GM19397 (cell line): ENCODE data around the gene SGCG.

Source experiments
- ATAC-seq: cut with Tn5 transposase; IDR thresholded peaks from one replicate; pipeline ENCODE4 v1.9.1; 2021; ENCODE audit warnings: mild to moderate bottlenecking, moderate library complexity; ENCODE audit not compliant: unreplicated experiment

The SGCG gene

DNA sequence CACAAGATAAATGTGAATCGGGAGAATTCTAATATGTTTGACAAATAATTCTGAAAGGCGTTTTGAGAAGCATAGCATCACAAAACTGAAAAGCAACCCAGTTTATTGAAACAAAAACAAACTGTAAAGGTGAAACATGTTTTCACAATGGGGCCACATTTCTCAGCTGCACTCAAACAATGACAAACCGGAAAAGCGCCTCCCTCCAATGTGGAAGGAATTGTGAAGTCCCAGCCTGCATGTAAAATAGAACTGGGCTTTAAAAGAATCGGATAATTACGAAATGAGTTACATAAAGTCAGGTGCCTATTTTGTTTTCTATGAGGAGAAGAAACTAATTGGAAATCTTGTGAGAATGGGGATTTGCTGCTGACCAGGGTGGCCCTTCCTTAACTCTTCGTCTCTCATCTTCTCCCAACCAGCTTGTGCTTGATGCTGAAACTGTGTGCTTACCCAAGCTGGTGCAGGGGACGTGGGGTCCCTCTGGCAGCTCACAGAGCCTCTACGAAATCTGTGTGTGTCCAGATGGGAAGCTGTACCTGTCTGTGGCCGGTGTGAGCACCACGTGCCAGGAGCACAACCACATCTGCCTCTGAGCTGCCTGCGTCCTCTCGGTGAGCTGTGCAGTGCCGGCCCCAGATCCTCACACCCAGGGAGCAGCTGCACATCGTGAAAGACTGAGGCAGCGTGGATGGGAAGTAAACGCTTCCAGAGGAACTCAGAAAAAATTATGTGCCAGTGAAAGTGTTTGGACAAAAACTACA lies 143.3 kb downstream of the SGCG start:
- ATAC-seq: no peak

DNA sequence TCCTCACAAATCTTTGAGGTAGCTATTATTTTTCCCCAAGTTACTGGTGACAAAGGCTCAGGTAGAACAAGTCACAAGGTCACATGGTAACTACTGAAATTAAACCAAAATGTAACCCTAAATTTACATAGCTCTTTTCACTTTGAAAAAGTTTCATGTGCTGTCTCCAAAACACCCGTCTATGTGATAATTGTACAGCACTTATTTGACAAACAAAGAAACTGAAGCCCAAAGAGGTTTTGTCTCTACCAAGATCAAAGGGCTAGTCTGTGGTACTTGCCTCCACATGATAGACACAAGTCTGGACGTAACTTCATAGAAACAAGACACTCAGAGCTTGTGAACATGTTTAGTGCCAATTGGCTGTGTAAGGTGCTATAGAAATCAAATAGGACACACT lies 144.4 kb downstream of the SGCG start:
- ATAC-seq: no peak

DNA sequence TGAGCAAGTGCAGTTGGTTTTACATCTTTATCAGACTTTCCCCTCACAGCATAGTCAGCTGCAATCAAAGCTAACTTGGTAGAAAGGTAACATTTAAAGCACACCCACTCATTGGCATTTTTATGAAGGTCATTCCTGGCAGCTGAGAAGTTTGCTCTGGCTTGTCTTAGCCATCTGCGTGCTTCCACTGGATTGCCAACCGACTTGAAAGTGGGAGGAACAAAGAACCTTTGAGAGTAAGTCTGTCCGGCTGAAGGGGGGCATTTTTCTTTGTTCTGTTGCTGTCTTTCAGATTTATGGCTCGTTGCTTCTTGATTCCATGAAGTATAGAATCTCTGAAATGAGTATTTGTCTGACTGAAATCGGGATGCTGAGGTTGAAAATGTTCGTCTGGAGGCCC lies 149.6 kb downstream of the SGCG start:
- ATAC-seq: no peak

DNA sequence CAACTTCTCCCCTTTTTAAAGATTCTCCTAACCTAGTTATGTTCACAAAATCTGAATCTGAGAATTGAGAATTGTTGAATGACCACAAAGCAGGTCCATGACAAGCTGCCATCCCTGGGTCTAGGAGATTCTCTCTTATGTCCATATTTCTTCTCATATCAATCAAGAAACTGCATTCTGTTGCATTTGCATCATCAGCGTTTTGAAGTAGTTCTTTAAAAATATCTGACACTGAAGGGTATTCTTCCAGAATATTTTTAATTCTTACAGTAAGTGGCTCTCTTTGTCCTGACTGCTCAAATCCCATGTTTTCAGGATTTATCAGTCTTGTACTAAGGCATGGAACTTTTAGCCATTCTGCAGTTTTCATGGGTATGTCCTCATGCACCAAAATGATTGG lies 158.4 kb downstream of the SGCG start:
- no peak for ATAC-seq

DNA sequence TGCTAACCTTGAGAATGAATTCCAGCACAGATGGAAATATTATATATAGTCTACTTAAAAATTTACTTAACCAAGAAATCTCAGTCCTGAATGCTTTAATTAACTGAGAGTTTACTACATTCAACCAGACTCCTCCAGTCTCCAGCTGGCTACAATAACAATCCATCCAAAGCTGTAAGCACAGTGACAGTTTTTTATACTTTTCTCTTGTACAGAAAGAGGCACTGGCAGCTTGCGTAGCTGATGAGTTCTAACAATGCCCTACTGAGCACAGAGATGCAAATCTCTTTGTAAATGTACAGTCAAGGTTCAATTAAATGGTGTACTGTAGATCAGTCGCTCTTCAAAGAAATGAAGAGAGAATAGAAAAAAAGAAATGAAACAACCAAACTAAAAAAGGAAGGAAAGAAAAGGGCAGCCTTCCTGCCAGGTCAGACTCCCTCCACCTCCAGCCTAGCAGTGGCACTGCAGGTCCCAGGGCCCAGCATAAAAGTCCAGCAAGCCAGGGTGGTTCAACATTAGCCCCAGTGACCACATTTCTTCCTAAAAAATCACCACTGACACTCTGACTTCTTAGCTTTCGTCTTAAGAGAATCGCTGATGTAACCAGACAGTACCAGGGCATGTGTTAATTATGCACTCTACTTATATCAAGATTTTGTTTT lies 164.3 kb downstream of the SGCG start:
- ATAC-seq: no peak

DNA sequence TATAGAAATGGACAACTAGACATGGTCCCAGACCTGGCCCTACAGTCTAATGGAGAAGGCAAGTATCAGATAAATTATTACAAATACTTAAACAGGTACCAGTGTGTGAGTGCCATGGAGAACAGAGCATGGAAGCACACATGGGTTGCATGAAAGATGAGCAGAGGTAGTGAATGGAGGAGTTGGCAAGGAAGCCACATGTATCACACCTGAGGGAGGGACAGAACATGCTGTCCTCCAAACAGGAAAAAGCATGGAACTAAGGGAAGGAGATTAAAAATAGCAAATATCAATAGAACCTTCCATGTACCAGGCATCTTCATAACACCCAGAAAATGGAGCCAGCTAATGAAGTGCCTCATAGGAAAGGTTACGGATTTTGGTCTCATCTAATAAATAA lies 166.8 kb downstream of the SGCG start:
- ATAC-seq: no peak

DNA sequence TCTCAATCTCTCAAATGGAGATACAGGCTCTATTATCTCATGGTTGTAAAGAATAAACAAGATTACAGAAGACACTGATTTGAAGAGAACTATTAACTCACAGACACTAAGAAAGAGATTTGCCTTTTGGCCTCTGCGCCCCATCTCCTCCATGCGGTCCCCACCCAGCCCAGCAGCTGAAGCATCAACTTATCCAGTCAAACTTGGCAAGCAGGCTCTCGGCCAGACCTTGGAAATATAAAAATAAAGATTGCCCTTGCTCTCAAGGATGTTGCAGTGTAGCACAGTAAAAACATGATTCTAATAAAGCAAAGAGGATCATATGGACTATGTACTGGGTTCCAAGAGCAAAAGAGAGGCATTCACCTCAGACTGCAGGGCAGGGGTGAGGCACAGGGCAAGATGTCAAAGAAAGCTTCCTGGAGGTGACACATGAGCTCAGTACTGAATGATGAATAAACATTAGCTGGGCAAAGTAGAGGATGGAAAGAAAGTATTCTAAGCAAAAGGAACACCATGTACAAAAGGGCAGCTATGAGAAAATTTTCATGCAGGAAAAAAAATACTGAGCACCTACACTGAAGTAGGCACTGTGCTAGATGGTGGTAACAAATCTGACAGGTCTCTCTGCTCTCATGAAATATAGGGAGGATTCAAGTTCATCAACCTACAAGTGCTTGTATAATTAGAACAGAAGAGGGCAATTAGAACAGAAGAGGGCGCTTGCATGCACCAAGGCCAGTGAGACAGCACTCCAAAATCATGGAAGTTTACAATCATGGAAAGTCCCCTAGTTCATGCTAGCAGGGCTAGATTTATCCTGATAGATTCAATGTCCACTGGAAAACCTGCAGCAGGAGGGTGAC lies 167.7 kb downstream of the SGCG start:
- no peak for ATAC-seq

DNA sequence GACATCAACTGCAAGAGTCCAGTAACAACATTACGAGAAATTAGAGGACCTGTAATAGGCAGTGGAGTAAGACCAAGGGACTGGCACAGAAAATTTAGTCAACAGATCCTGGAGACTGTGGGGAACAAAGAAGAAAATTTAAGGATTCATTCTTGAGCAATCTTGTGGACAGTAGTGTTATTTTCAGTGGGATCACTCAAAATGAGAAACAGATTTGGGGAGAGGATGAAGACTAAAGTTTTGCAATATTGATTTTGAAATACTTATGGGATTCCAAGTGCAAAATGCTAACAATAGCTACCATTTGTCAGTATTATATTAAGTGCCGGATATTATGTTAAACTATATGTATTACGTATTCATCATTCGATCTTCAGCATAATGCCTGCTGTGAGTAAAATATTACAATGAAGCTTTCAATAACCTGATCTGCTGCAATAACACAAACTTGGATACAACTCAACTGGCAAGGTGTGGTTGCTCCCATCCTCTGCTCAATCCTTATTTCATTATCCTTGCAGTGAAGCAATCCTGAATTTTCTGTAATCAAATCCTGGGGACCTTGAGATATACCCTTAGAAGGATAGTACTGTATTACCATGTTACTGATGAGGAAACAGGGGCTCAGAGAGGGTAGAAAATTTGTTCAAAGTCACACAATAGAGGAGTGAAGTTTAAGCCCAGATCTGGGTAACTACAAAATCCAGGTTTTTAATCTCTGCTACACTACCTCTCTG lies 168.6 kb downstream of the SGCG start:
- ATAC-seq: no peak

DNA sequence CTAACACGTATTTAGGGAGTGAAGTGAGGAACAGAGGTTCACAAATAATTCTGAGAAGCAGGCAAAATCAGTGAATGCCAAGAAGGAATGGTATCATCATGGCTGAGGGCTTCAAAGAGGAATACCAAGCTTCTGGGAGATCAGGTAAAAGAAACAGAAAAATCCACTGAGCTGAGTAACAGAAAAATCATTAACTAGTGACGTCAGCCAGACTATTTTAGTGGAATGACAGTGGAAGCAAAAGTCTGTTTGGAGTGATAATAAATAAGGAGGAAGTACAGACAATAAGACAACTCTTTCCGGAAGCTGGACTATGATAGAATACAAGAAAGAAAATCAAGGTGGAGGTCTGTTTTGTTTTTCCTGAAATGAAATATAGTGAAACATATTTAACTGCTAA lies 169.2 kb downstream of the SGCG start:
- no peak for ATAC-seq

DNA sequence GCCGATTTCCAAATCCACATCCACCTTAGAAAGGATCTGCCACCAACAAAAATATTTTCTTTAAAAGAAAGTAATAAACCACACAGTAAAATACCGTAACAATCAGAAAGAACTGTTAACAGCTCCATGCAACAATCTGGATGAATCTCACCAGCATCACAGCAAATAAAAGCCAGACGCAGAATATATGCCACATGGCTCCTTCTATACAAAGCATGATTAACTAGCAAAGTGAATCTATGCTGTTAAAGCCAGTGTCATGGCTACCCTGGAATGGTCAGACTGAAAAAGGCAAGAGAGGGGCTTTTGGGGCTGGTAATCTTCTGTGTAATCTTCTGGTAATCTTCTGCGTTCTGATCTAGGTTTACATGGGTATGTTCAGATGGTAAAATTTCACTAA lies 171.4 kb downstream of the SGCG start:
- ATAC-seq: no peak

DNA sequence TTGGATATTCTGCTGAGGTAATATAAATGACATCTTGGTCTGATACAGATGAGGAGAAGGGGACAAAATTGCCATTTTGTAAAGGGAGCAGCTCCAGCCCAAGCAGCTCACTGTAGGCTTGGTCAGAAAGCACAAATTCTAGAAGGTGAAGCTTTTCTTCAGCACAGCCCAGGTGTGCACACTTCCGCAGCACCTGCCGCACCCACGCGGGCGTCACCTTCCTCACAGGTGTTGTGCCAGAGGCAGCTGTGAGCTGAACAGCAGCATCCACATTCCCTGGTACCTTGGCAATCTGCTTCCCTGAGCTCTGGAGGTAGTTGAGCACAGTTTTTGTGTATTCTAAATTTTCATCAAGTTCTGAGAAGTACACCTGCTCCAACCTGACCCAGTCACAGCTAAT lies 173.7 kb downstream of the SGCG start:
- ATAC-seq: no peak

DNA sequence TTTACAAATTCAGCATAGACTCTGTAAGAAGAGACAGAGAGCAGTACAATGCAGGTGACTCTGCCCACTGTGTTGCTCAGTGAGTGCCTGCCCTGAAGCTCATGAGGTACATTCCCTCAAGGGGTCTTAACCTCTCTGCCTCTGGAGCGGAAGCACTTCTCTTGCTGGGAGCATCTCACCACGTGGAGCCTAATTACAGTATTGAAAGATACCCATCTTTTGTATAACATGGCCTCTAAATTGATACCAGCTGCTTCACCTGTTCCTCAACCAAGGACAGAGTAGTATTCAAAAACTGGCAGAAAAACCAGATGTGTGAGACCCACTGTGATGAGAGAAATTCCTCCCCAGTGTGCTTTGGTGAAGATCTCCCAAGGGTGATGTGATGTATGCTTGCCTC lies 175.6 kb downstream of the SGCG start:
- ATAC-seq: no peak

DNA sequence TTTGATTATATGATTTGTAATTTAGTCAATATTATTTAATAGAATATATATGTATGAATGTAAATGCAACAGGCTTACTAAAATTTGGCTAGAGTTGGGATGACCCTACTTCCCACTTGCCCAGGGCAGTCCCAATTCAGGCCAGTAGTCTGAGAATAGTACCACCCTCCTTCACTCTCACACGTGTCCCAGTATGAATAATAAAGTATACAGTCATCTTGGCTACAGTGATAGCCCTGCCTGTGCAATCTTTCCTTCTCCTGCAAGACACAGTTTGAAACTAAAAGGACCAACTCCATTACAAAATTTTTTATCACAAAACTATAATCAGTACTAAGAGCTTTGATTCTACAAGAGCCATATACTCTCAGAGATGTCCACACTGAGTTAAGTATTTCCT lies 176.6 kb downstream of the SGCG start:
- ATAC-seq: no peak

DNA sequence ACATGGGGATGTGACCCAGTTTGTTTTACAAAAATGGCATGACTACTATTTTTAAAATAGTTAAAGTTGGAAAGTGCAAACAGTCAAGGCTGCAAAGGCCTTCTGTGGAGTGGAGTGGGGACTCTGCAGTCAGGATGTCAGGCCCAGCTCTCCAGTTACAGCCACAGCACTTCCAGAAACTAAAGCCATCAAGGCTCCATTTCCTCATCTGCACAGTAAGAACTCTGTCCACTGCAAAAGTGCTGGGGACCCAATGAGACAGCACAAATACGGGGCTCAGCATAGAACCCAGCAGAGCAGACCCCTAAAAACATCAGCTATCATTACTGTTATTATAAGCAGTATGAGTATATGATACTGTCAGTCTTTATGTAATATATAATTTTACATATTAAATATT lies 179.1 kb downstream of the SGCG start:
- ATAC-seq: no peak

DNA sequence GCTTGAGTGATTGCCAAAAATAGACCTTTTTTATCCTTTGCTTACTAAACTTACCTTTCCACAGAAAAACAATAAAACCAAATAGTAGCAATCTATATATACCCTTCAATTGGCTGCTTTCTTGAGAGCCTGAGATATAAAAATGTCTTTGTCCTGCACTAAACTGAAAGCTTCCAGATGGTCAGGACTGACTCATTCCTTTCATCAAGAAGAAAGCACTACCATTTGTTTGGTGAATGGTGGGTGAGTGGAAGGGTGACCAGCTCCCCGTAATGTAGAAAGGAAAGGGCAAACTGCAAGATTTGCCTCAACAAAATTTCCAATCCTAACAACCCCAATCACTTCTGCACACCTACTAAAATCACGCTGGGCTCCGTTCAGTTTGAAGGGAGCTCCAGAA lies 184.9 kb downstream of the SGCG start:
- ATAC-seq: no peak

DNA sequence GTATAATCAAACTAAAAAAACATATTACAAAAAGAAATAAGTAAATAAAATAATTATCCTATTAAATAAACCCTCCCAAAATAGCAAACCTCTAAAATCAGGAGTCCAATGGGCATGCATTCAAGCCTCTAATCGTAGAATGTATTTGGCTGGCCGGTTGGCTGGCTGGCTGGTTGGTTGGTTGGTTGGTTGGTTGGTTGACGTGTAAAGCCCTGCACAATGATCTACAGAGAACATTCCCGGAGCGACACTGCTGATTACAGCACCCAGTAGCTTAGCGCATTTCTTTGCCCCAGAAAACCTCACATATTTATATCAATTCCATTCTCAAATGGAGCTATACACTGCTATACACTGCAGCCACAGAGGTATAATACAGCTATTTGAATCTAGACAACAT lies 187.1 kb downstream of the SGCG start:
- ATAC-seq: no peak

DNA sequence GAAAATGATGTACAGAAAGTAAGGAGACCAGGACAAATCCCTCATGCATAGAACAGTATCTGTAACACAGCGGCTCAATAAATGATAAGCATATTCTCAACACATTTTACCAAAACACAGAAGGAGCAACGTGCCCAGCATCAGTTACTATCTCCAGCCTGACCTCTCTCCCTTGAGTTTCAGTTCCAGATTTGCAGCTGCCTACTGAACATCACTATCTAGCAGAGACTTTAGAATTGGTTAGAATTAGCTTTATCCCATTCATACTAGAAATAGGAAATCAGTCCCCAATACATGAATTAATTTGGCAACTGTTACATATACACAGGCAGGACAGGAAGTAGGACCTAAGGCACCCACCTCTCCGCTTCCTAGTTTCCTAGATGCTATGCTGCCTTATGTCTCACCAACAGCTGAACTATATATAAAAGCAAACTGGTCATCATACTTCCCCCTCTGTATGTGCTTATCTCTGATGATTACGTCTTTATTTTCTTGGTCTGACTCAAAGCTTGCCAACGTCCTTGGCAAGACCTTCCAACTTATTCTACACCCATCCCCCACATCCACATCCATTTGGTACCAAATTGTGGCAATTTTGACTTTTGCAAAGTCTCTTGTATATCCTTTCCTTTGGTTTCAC lies 191.6 kb downstream of the SGCG start:
- no peak for ATAC-seq
